CD8-positive, alpha-beta memory T cell (primary cell): Measurements from ENCODE around the gene TCN2. TPM values are rescaled to one million over a fixed set of nuclear protein-coding genes. Genes with fewer than 3 reads are reported as not detected.
A peak's percentile ranks its signal among the peaks of the same experiment; 100 is the strongest.
"Not testable (repeated sequence)": the region's sequence is repeated elsewhere in the genome, so short reads cannot be mapped to it uniquely, and the experiment has no call there.

Experiments used
- CTCF ChIA-PET: fragments of 350-600 bp; sonication (Branson Sonifier 250); formaldehyde crosslinking; loops from one replicate; lab custom pipeline; 2021; ENCODE audit warnings: antibody characterized with exemption; lab: Charles Lee
- POLR2A ChIA-PET: fragments of 350-600 bp; sonication (Branson Sonifier 250); formaldehyde crosslinking; loops from one replicate; lab custom pipeline; 2021; ENCODE audit warnings: antibody characterized with exemption; lab: Charles Lee
- DNase-seq, 5 donors: peaks; one replicate each; pipeline versions ENCODE4 v3.0.0 to v3.0.0-alpha.2; 2020 to 2022; ENCODE audit warnings: mixed read lengths in 1 of 5
- H3K27ac ChIP-seq: one replicate; pipeline ENCODE4 v1.7.0; 2013; ENCODE audit warnings: low read depth, mild to moderate bottlenecking, low read length, moderate library complexity
- H3K27me3 ChIP-seq: 2 replicates; pipeline ENCODE4 v1.7.0; 2013; ENCODE audit warnings: low read length, mild to moderate bottlenecking; ENCODE audit not compliant: insufficient read depth, poor library complexity, severe bottlenecking
- H3K36me3 ChIP-seq: 2 replicates; pipeline ENCODE4 v1.7.0; 2013; ENCODE audit warnings: mild to moderate bottlenecking, low read length, moderate library complexity; ENCODE audit not compliant: insufficient read depth
- H3K4me1 ChIP-seq: 2 replicates; pipeline ENCODE4 v1.7.0; 2013; ENCODE audit warnings: mild to moderate bottlenecking, low read length, moderate library complexity; ENCODE audit not compliant: insufficient read depth
- H3K4me3 ChIP-seq: 2 replicates; pipeline ENCODE4 v1.7.0; 2013; ENCODE audit warnings: mild to moderate bottlenecking, low read length
- H3K9me3 ChIP-seq: 2 replicates; pipeline ENCODE4 v1.7.0; 2013; ENCODE audit warnings: mild to moderate bottlenecking, low read length
- H3K27ac Mint-ChIP-seq, 8 donors: one replicate each; pipeline ENCODE4 v1.8.0; 2020 to 2021; ENCODE audit warnings: mixed read lengths in 8 of 8, mild to moderate bottlenecking in 6 of 8, inconsistent platforms in 3 of 8, moderate library complexity in 3 of 8
- H3K27me3 Mint-ChIP-seq, 2 donors: one replicate each; pipeline ENCODE4 v1.8.0; 2020 to 2021; ENCODE audit warnings: mixed read lengths in 2 of 2, mild to moderate bottlenecking in 1 of 2, moderate library complexity in 1 of 2
- H3K36me3 Mint-ChIP-seq, 3 donors: one replicate each; pipeline ENCODE4 v1.8.0; 2020 to 2021; ENCODE audit warnings: mixed read lengths in 3 of 3, inconsistent platforms in 1 of 3, mild to moderate bottlenecking in 1 of 3
- H3K4me1 Mint-ChIP-seq, 3 donors: one replicate each; pipeline ENCODE4 v1.8.0; 2020 to 2021; ENCODE audit warnings: mixed read lengths in 3 of 3, inconsistent platforms in 1 of 3, mild to moderate bottlenecking in 1 of 3
- H3K4me3 Mint-ChIP-seq, 7 donors: one replicate each; pipeline ENCODE4 v1.8.0; 2020 to 2021; ENCODE audit warnings: mixed read lengths in 7 of 7, mild to moderate bottlenecking in 6 of 7, moderate library complexity in 4 of 7, inconsistent platforms in 2 of 7
- H3K9me3 Mint-ChIP-seq, 5 donors: one replicate each; pipeline ENCODE4 v1.8.0; 2020 to 2022; ENCODE audit warnings: mixed read lengths in 5 of 5, mild to moderate bottlenecking in 3 of 5, moderate library complexity in 2 of 5, inconsistent platforms in 1 of 5
- polyA plus RNA-seq: library from polyadenylated mRNA; unstranded; fragments of 300-500 nt; fragmentation: Illumina TruSeq; gene quantifications from one replicate; pipeline ENCODE4 v1.2.3, GENCODE V29; 2021
- total RNA-seq, 2 experiments: library from RNA; stranded (reverse); gene quantifications; one replicate each; pipeline ENCODE4 v1.2.3, GENCODE V29; 2021

TCN2 gene
- total and polyA plus RNA-seq, 3 experiments from 2014 or later = 0.11 to 0.63 (median 0.28) TPM

GRCh38 chr22:30564761-30565119 lies 42.2 kb upstream of the TCN2 start:
- Histone ChIP-seq H3K27me3 (no peaks in the 10 kb centered on the region), H3K9me3 (no peaks in the 10 kb centered on the region), H3K36me3 (no peaks in the 10 kb centered on the region), H3K4me3 (no peak overlapping the region), H3K4me1 (no peaks in the 10 kb centered on the region), H3K27ac (no peak overlapping the region)
- Mint-ChIP-seq H3K27ac (no peak overlapping the region), H3K36me3 (no peaks in the 10 kb centered on the region), H3K9me3 (no peaks in the 10 kb centered on the region), H3K4me1 (no peaks in the 10 kb centered on the region), H3K4me3 (no peak overlapping the region), H3K27me3 (peaks cover 6 to 17% of the 10 kb centered on the region in 2 donors)
- ChIA-PET POLR2A (no interaction called here), CTCF (no interaction called here)
- no peak for DNase-seq

GRCh38 chr22:30565341-30565740 lies 41.6 kb upstream of the TCN2 start:
- no peak overlapping the region for H3K27ac ChIP-seq
- H3K36me3 Mint-ChIP-seq = no peaks in the 10 kb centered on the region
- CTCF ChIA-PET = no interaction called here
- no peaks in the 10 kb centered on the region for H3K9me3 ChIP-seq
- no peaks in the 10 kb centered on the region for H3K27me3 ChIP-seq
- H3K4me1 Mint-ChIP-seq = no peaks in the 10 kb centered on the region
- H3K4me3 ChIP-seq = no peak overlapping the region
- H3K9me3 Mint-ChIP-seq = no peaks in the 10 kb centered on the region
- no peak overlapping the region for H3K27ac Mint-ChIP-seq
- no peaks in the 10 kb centered on the region for H3K36me3 ChIP-seq
- DNase-seq = no peak
- no peaks in the 10 kb centered on the region for H3K4me1 ChIP-seq
- POLR2A ChIA-PET = no interaction called here
- no peak overlapping the region for H3K4me3 Mint-ChIP-seq
- peaks cover 5 to 17% of the 10 kb centered on the region in 2 donors for H3K27me3 Mint-ChIP-seq

GRCh38 chr22:30566125-30566524 lies 40.8 kb upstream of the TCN2 start:
- Histone ChIP-seq H3K27ac (no peak overlapping the region), H3K9me3 (no peaks in the 10 kb centered on the region), H3K4me3 (no peak overlapping the region), H3K4me1 (no peaks in the 10 kb centered on the region), H3K36me3 (no peaks in the 10 kb centered on the region), H3K27me3 (no peaks in the 10 kb centered on the region)
- no peak overlapping the region for H3K27ac Mint-ChIP-seq
- no peaks in the 10 kb centered on the region for H3K9me3 Mint-ChIP-seq
- CTCF ChIA-PET = no interaction called here
- no peaks in the 10 kb centered on the region for H3K4me1 Mint-ChIP-seq
- peaks cover 5 to 17% of the 10 kb centered on the region in 2 donors for H3K27me3 Mint-ChIP-seq
- no peak for DNase-seq
- no peak overlapping the region for H3K4me3 Mint-ChIP-seq
- POLR2A ChIA-PET = no interaction called here
- H3K36me3 Mint-ChIP-seq = no peaks in the 10 kb centered on the region

DNA sequence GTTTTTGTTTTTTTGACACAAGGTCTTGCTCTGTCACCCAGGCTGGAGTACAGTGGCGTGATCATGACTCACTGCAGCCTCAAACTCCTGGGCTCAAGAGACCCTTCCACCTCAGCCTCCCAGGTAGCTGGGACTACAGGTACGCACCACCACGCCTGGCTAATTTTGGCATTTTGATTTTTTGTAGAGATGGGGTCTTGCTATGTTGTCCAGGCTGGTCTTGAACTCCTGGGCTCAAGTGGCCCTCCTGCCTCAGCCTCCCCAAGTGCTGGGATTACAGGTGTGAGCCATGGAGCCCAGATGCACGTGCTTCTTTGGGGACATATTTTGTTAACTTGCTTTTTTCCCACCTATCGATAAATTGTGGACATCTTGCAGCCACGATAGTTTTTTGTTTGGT lies 39.7 kb upstream of the TCN2 start:
- H3K27ac ChIP-seq, H3K36me3 Mint-ChIP-seq, H3K27me3 ChIP-seq, DNase-seq, H3K9me3 Mint-ChIP-seq, POLR2A ChIA-PET, H3K36me3 ChIP-seq, H3K4me3 ChIP-seq, H3K4me3 Mint-ChIP-seq, H3K9me3 ChIP-seq, H3K4me1 ChIP-seq, H3K4me1 Mint-ChIP-seq: not testable (repeated sequence)
- CTCF ChIA-PET = interaction anchor here (0.6 kb wide), 1 partner anchor 482 kb away, joined by 3 read pairs; no protein-coding TSS in a partner anchor
- Mint-ChIP-seq H3K27me3 (peaks cover 5 to 11% of the 10 kb centered on the region in 2 donors), H3K27ac (peak overlapping the region in 1 of 8 donors; percentile 39)

- no peak overlapping the region for H3K4me3 ChIP-seq
- H3K27ac ChIP-seq = no peak overlapping the region
- no peaks in the 10 kb centered on the region for H3K36me3 ChIP-seq
- DNase-seq = no peak
- no peak overlapping the region for H3K27ac Mint-ChIP-seq
- no peaks in the 10 kb centered on the region for H3K36me3 Mint-ChIP-seq
- H3K27me3 Mint-ChIP-seq = peaks cover 5 to 11% of the 10 kb centered on the region in 2 donors
- H3K9me3 Mint-ChIP-seq = no peaks in the 10 kb centered on the region
- peaks cover 0 to 3% (median 0%) of the 10 kb centered on the region in 3 donors for H3K4me1 Mint-ChIP-seq
- ChIA-PET POLR2A (no interaction called here), CTCF (no interaction called here)
- H3K27me3 ChIP-seq = no peaks in the 10 kb centered on the region
- H3K4me1 ChIP-seq = no peaks in the 10 kb centered on the region
- no peak overlapping the region for H3K4me3 Mint-ChIP-seq
- no peaks in the 10 kb centered on the region for H3K9me3 ChIP-seq
Observed at GRCh38 chr22:30568137-30568805, 38.7 kb upstream of the TCN2 start.

DNA sequence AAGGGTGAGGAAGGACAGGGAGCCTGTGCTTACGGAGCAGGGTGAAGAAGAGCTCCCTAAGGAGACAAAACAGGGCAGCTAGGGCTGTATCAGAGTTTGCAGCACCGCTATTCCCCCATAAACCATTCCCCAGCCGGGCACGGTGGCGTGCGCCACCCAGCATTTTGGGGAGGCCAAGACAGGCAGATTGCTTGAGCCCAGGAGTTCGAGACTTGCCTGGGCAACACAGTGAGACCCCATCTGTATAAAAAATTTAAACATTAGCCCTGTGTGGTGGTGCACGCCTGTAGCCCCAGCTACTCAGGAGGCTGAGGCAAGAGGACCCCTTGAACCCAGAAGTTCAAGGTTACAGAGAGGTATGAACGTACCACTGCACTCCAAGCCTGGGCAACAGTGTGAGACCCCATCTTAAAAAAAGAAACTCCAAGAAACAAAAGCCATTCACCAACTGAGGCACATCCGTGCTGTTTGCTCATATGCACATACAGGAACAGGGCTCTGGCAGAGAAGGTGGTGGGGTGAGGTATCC lies 37.2 kb upstream of the TCN2 start:
- peaks cover 6 to 11% of the 10 kb centered on the region in 2 donors for H3K27me3 Mint-ChIP-seq
- H3K4me3 Mint-ChIP-seq = no peak overlapping the region
- POLR2A ChIA-PET = no interaction called here
- no peak overlapping the region for H3K27ac ChIP-seq
- no peaks in the 10 kb centered on the region for H3K4me1 ChIP-seq
- H3K27ac Mint-ChIP-seq = no peak overlapping the region
- no peak overlapping the region for H3K4me3 ChIP-seq
- no peaks in the 10 kb centered on the region for H3K9me3 ChIP-seq
- H3K4me1 Mint-ChIP-seq = peaks cover 0 to 6% (median 0%) of the 10 kb centered on the region in 3 donors
- DNase-seq = no peak
- H3K36me3 Mint-ChIP-seq = no peaks in the 10 kb centered on the region
- CTCF ChIA-PET = no interaction called here
- H3K36me3 ChIP-seq = no peaks in the 10 kb centered on the region
- H3K9me3 Mint-ChIP-seq = no peaks in the 10 kb centered on the region
- no peaks in the 10 kb centered on the region for H3K27me3 ChIP-seq

GRCh38 chr22:30572210-30572609 lies 34.8 kb upstream of the TCN2 start:
- Mint-ChIP-seq H3K27me3 (peaks cover 8 to 11% of the 10 kb centered on the region in 2 donors), H3K9me3 (no peaks in the 10 kb centered on the region), H3K4me1 (peaks cover 0 to 20% (median 3%) of the 10 kb centered on the region in 3 donors), H3K36me3 (peaks cover 0 to 20% (median 7%) of the 10 kb centered on the region in 3 donors), H3K27ac (peak overlapping the region in 2 of 8 donors; percentile 9 to 15), H3K4me3 (no peak overlapping the region)
- H3K27ac ChIP-seq = no peak overlapping the region
- ChIA-PET CTCF (no interaction called here), POLR2A (no interaction called here)
- peaks cover 8% of the 10 kb centered on the region for H3K36me3 ChIP-seq
- no peak for DNase-seq
- H3K4me1 ChIP-seq = no peaks in the 10 kb centered on the region
- no peaks in the 10 kb centered on the region for H3K9me3 ChIP-seq
- no peaks in the 10 kb centered on the region for H3K27me3 ChIP-seq
- H3K4me3 ChIP-seq = no peak overlapping the region

- Mint-ChIP-seq H3K9me3 (no peaks in the 10 kb centered on the region), H3K27ac (no peak overlapping the region), H3K27me3 (peaks cover 8 to 11% of the 10 kb centered on the region in 2 donors), H3K4me3 (peak overlapping the region in 1 of 7 donors; percentile 9), H3K4me1 (peaks cover 0 to 20% (median 3%) of the 10 kb centered on the region in 3 donors), H3K36me3 (peaks cover 0 to 28% (median 12%) of the 10 kb centered on the region in 3 donors)
- H3K36me3 ChIP-seq = peaks cover 8% of the 10 kb centered on the region
- ChIA-PET CTCF (no interaction called here), POLR2A (no interaction called here)
- no peaks in the 10 kb centered on the region for H3K27me3 ChIP-seq
- H3K27ac ChIP-seq = no peak overlapping the region
- H3K4me1 ChIP-seq = no peaks in the 10 kb centered on the region
- DNase-seq = no peak
- no peaks in the 10 kb centered on the region for H3K9me3 ChIP-seq
- no peak overlapping the region for H3K4me3 ChIP-seq
Observed at GRCh38 chr22:30572840-30573593, 34.0 kb upstream of the TCN2 start.
